Astrocyte of the spinal cord (primary cell): ENCODE measurements around the gene TPK1.
"Not testable (repeated sequence)": the region's sequence is repeated elsewhere in the genome, so short reads cannot be mapped to it uniquely, and the experiment has no call there.

Experiments used
- DNase-seq: peaks from one replicate; pipeline ENCODE4 v3.0.0; 2011; ENCODE audit warnings: low read depth, low spot score
- H3K4me3 ChIP-seq: 2 replicates; pipeline ENCODE4 v1.5.1; 2011; ENCODE audit warnings: low read depth, mild to moderate bottlenecking, low read length, moderate library complexity
- CTCF ChIP-seq: IDR thresholded peaks from 2 replicates; pipeline ENCODE4 v1.5.1; 2012; ENCODE audit warnings: low read depth, mild to moderate bottlenecking, low read length, inconsistent platforms
- in situ Hi-C: cut with HindIII; loops from 2 replicates; pipeline ENCODE4 v1.10.0; 2017; ENCODE audit warnings: low sequenced_read_pairs

Gene TPK1

DNA sequence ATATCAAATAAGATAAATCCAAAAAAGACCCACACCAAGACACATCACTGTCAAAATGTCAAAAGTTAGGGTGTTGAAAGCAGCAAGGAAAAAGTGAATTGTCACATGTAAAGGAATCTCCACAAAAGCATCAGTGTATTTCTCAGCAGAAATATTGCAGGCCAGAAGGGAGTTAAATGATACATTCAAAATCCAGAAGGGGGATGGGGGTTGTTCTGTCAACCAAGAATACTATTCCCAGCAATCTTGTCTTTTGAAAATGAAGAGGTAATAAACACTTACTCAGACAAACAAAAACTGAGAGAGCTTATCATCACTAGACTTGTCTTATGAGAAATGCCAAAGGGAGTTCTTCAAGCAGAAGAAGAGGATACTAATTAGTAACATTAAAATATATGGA, 241.3 kb downstream of the TPK1 start:
- no peak for DNase-seq
- TF ChIP-seq CTCF: no peak
- in situ Hi-C loops: no loop called here
- H3K4me3 ChIP-seq: no peak overlapping the region

- TF ChIP-seq CTCF: no peak
- H3K4me3 ChIP-seq: no peak overlapping the region
- peak; percentile 1 for DNase-seq
- in situ Hi-C loops: no loop called here
These were observed 247.2 kb downstream of the TPK1 start for GRCh38 chr7:144588559-144589051.

DNA sequence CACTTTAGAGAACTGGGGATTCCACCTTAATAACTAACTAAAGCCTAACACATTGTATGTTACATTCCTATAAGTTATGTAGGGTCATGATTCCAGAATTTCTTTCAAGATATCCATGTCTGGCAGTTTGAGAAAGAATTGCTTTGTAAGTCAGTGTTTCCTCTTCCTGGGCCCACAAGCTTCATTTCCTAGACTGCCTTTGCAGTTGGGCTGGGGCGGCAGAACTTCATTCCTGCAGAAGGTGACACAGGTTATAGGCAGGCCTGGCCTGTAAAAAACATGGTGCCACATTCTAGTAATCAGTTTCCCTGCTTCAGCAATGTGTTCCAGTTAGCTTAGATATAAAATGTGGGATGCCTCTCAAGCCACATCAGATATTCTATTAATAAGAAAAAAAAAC, 248.2 kb downstream of the TPK1 start:
- no peak for DNase-seq
- in situ Hi-C loops: no loop called here
- no peak overlapping the region for H3K4me3 ChIP-seq
- no peak for TF ChIP-seq CTCF

GRCh38 chr7:144584726-144585125, 251.1 kb downstream of the TPK1 start:
- TF ChIP-seq CTCF: no peak
- H3K4me3 ChIP-seq: no peak overlapping the region
- in situ Hi-C loops: no loop called here
- no peak for DNase-seq

DNA sequence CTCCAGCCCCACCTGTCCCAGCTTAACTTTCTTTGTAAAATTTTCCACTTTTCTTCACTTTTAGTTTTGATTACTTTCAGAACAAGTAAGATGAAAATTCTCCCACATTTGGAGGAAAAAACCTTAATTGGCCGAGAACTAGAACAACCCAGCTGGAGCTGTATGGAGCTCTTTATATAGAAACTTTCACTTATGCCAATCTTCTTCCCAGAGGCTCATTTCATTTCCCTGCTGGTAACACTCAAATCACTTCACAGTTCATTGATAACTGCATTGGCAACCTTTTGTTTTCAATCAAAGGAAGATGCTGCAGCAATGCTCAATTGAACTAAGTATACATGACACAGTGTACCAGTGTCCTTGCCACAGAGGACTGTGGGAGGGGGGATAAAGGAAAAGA, 256.2 kb downstream of the TPK1 start:
- no peak overlapping the region for H3K4me3 ChIP-seq
- no peak for TF ChIP-seq CTCF
- in situ Hi-C loops: no loop called here
- no peak for DNase-seq

- no peak for DNase-seq
- in situ Hi-C loops: no loop called here
- no peak overlapping the region for H3K4me3 ChIP-seq
- no peak for TF ChIP-seq CTCF
These were observed 260.4 kb downstream of the TPK1 start for GRCh38 chr7:144575456-144575855.

GRCh38 chr7:144574753-144575152, 261.1 kb downstream of the TPK1 start:
- in situ Hi-C loops: not testable (repeated sequence)

More at GRCh38 chr7:144574753-144575152, 261.1 kb downstream of the TPK1 start:
- DNase-seq, H3K4me3 ChIP-seq: not testable (repeated sequence)
